ENCODE data around the gene STK11.

DNA sequence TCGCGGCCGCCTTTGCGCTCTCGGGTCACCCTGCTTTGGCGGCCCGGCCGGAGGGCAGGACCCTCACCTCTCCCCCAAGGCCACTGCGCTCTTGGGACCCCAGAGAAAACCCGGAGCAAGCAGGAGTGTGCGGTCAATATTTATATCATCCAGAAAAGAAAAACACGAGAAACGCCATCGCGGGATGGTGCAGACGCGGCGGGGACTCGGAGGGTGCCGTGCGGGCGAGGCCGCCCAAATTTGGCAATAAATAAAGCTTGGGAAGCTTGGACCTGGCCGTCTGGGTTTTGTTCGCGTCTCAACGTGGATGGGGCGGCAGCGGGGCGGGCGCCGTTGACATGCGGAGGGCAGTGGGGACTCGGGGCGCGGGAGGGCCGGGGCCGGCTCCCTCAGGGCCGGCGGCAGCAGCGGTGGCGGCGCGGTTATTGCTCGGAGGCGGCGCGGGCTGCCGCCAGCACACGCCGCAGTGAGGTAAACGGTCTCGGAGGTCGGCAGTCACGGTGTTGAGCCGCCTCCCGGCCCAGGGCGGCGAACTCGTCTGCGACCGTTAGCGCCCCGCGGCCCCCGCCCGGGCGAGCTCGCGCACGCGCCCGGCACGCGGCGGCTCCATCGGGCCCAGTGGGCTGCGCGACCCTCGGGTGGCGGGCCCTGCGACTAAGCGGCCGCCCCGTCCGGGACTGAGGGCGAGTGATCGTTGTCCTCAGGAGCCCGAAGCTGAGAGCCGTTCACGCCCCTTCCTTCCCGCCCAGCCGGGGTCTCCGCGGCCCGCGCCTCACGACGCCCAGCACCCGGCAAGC lies 22.8 kb downstream of the STK11 start:
- TF ChIP-seq FOXK2 (IDR thresholded peaks at IDR 0.05) (no peak), ZNF384 (IDR thresholded peaks at IDR 0.05) (no peak), BHLHE40 (IDR thresholded peaks at IDR 0.05; ENCODE audit: borderline replicate concordance) (no peak), SP1 (IDR thresholded peaks at IDR 0.05) (no peak), HDGF (IDR thresholded peaks at IDR 0.05; ENCODE audit: borderline replicate concordance) (no peak), L3MBTL2 (conservative IDR thresholded peaks at IDR 0.05) (no peak)

Measured in HEK293T (cell line).